GM23338 (cell line): ENCODE results near the gene ACAT2. TPM values are rescaled to one million over a fixed set of nuclear protein-coding genes. Genes with fewer than 3 reads are reported as not detected.
A peak's percentile ranks its signal among the peaks of the same experiment; 100 is the strongest.

ENCODE experiments used
- ATAC-seq: fragments of 200-7000 bp; cut with Tn5 transposase; 3 replicates; pipeline ENCODE4 v1.9.1; 2020
- DNase-seq: peaks from one replicate; pipeline ENCODE4 v3.0.0-alpha.2; 2015; ENCODE audit warnings: low spot score
- H2AFZ ChIP-seq: fragments of 200-600 bp; sonication (generic); 2 replicates; pipeline ENCODE4 v1.8.0; 2016; ENCODE audit warnings: antibody characterized with exemption, mild to moderate bottlenecking, moderate library complexity
- H3F3A ChIP-seq: fragments of 200-600 bp; sonication (generic); replicated peaks from 2 replicates; pipeline ENCODE4 v1.8.0; 2017; ENCODE audit warnings: antibody characterized with exemption, mixed run types, low read depth
- H3K27ac ChIP-seq: fragments of 200-600 bp; sonication (generic); 2 replicates; pipeline ENCODE4 v1.6.1; 2016; ENCODE audit warnings: low read depth
- H3K27me3 ChIP-seq: fragments of 200-600 bp; sonication (generic); 2 replicates; pipeline ENCODE4 v1.8.0; 2016; ENCODE audit warnings: mild to moderate bottlenecking, mixed run types, moderate library complexity; ENCODE audit not compliant: insufficient read depth
- H3K36me3 ChIP-seq: fragments of 200-600 bp; sonication (generic); 2 replicates; pipeline ENCODE4 v1.8.0; 2016; ENCODE audit warnings: mild to moderate bottlenecking; ENCODE audit not compliant: insufficient read depth
- H3K4me1 ChIP-seq: fragments of 200-600 bp; sonication (generic); 2 replicates; pipeline ENCODE4 v1.8.0; 2016; ENCODE audit warnings: mild to moderate bottlenecking, moderate library complexity; ENCODE audit not compliant: insufficient read depth
- H3K4me2 ChIP-seq: fragments of 200-600 bp; sonication (generic); 2 replicates; pipeline ENCODE4 v1.7.1; 2017; ENCODE audit warnings: mixed run types
- H3K4me3 ChIP-seq: fragments of 200-600 bp; sonication (generic); 2 replicates; pipeline ENCODE4 v1.6.1; 2016; ENCODE audit warnings: mixed run types
- H3K79me2 ChIP-seq: fragments of 200-600 bp; sonication (generic); replicated peaks from 2 replicates; pipeline ENCODE4 v1.8.0; 2017; ENCODE audit warnings: mild to moderate bottlenecking; ENCODE audit not compliant: insufficient read depth
- H3K9me2 ChIP-seq: fragments of 200-600 bp; sonication (generic); 2 replicates; pipeline ENCODE4 v1.8.0; 2017; ENCODE audit not compliant: insufficient read depth
- H4K20me1 ChIP-seq: fragments of 200-600 bp; sonication (generic); replicated peaks from 2 replicates; pipeline ENCODE4 v1.8.0; 2017; ENCODE audit warnings: mild to moderate bottlenecking; ENCODE audit not compliant: insufficient read depth
- H3K27ac Mint-ChIP-seq: 2 replicates; pipeline ENCODE4 v1.8.0; 2020; ENCODE audit warnings: inconsistent platforms, mild to moderate bottlenecking, moderate library complexity, mixed read lengths
- H3K27me3 Mint-ChIP-seq: 3 replicates; pipeline ENCODE4 v1.8.0; 2022; ENCODE audit warnings: low read depth, mild to moderate bottlenecking, moderate library complexity, mixed read lengths, inconsistent platforms; ENCODE audit not compliant: insufficient read depth, poor library complexity
- H3K36me3 Mint-ChIP-seq: 3 replicates; pipeline ENCODE4 v1.8.0; 2021; ENCODE audit warnings: low read depth, mild to moderate bottlenecking, inconsistent platforms, moderate library complexity, mixed read lengths
- H3K4me1 Mint-ChIP-seq: 3 replicates; pipeline ENCODE4 v1.8.0; 2020; ENCODE audit warnings: mild to moderate bottlenecking, inconsistent platforms, mixed read lengths
- H3K4me3 Mint-ChIP-seq: 3 replicates; pipeline ENCODE4 v1.8.0; 2021; ENCODE audit warnings: moderate library complexity, mild to moderate bottlenecking, inconsistent platforms, mixed read lengths
- H3K9me3 Mint-ChIP-seq: 3 replicates; pipeline ENCODE4 v1.8.0; 2020; ENCODE audit warnings: moderate library complexity, mild to moderate bottlenecking, inconsistent platforms, mixed read lengths
- CREB1 ChIP-seq: fragments of 250-450 bp; sonication (Bioruptor Pico); IDR thresholded peaks from 2 replicates; pipeline ENCODE4 v1.5.0; 2020; ENCODE audit warnings: low read depth, mild to moderate bottlenecking, moderate library complexity
- EZH2 ChIP-seq: fragments of 200-600 bp; sonication (generic); IDR thresholded peaks from one replicate; pipeline ENCODE4 v1.8.0; 2017; ENCODE audit warnings: antibody characterized with exemption, mild to moderate bottlenecking, low read depth; ENCODE audit not compliant: unreplicated experiment
- EZH2phosphoT487 ChIP-seq: fragments of 200-600 bp; sonication (generic); IDR thresholded peaks from one replicate; pipeline ENCODE4 v1.8.1; 2018; ENCODE audit warnings: antibody characterized with exemption; ENCODE audit not compliant: unreplicated experiment
- JUNB ChIP-seq: IDR thresholded peaks from one replicate; pipeline ENCODE4 v1.6.1; 2016; ENCODE audit warnings: antibody characterized with exemption; ENCODE audit not compliant: unreplicated experiment
- NANOG ChIP-seq: IDR thresholded peaks from 2 replicates; pipeline ENCODE4 v1.6.1; 2016; ENCODE audit warnings: antibody characterized with exemption, borderline replicate concordance
- POLR2AphosphoS5 ChIP-seq: IDR thresholded peaks from 2 replicates; pipeline ENCODE4 v1.6.1; 2016; ENCODE audit warnings: antibody characterized with exemption, low read depth
- REST ChIP-seq: IDR thresholded peaks from one replicate; pipeline ENCODE4 v1.6.1; 2018; ENCODE audit warnings: antibody characterized with exemption; ENCODE audit not compliant: unreplicated experiment
- STAT1 ChIP-seq: IDR thresholded peaks from one replicate; pipeline ENCODE4 v1.6.1; 2016; ENCODE audit warnings: antibody characterized with exemption; ENCODE audit not compliant: unreplicated experiment
- ZNF114 ChIP-seq: fragments of 250-450 bp; sonication (Bioruptor Pico); IDR thresholded peaks from 2 replicates; pipeline ENCODE4 v1.5.0; 2020; ENCODE audit warnings: mild to moderate bottlenecking, moderate library complexity
- ZNF331 ChIP-seq: fragments of 250-450 bp; sonication (Bioruptor Pico); IDR thresholded peaks from 2 replicates; pipeline ENCODE4 v1.5.0; 2020; ENCODE audit warnings: low read depth, mild to moderate bottlenecking, moderate library complexity
- polyA plus RNA-seq: library from polyadenylated mRNA; unstranded; fragments of >200 nt; fragmentation: Nextera tagmentation; extraction: Ambion mirVana; gene quantifications from 2 replicates; pipeline ENCODE4 v1.2.1, GENCODE V29; 2016
- total RNA-seq: library from RNA; depleted of rRNA; stranded (reverse); fragments of >200 nt; shearing (Covaris generic); gene quantifications from 2 replicates; pipeline ENCODE4 v1.2.3, GENCODE V29; 2014
- TF ChIP-seq, protein P1 (sequence below): IDR thresholded peaks from 2 replicates; pipeline ENCODE4 v1.6.1; 2016; ENCODE audit warnings: antibody characterized with exemption
- TF ChIP-seq, protein P2 (sequence below): fragments of 250-450 bp; sonication (Bioruptor Pico); IDR thresholded peaks from 2 replicates; pipeline ENCODE4 v1.5.0; 2020; ENCODE audit warnings: mild to moderate bottlenecking, moderate library complexity
- TF ChIP-seq, protein P3 (sequence below), 2 experiments: fragments of 200-600 bp in 1 of 2; sonication (generic) in 1 of 2; conservative IDR thresholded peaks; 2 replicates each; pipeline versions ENCODE4 v1.5.1 to v1.6.1; 2016 to 2017; ENCODE audit warnings: antibody characterized with exemption in 2 of 2, low read depth in 2 of 2, mild to moderate bottlenecking in 2 of 2, moderate library complexity in 1 of 2

ACAT2 gene
- total and polyA plus RNA-seq, 2 experiments from 2014 or later: 108 to 151 TPM

DNA sequence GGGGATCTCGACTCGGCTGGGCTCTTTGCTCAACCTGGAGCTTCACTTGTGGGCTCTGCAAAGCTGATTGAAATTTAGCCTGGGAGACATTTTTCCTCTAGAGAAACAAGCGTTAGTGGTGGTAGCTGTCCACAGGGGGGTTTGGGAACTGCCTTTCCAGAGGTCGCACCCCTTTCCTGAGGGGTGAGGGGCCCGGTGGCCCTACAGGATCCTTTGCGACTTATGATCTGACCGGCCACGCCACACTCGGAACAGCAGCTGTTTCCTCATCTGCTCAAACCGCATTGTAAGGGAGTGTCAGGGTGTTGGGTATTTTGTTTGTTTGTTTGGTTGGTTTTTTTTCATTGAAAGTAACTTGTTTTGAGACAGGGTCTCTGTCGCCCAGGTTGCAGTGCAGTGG is 59.3 kb downstream of the ACAT2 start:
- H3F3A ChIP-seq: no peaks in the 10 kb centered on the region
- DNase-seq (no peak), ATAC-seq (no peak)
- TF ChIP-seq STAT1 (no peak), EZH2 (no peak), JUNB (no peak), POLR2AphosphoS5 (no peak), NANOG (no peak), ZNF331 (no peak), ZNF114 (CRISPR knock-in tag) (no peak), EZH2phosphoT487 (no peak), REST (no peak), CREB1 (CRISPR knock-in tag) (no peak)
- TF ChIP-seq, protein P1, sequence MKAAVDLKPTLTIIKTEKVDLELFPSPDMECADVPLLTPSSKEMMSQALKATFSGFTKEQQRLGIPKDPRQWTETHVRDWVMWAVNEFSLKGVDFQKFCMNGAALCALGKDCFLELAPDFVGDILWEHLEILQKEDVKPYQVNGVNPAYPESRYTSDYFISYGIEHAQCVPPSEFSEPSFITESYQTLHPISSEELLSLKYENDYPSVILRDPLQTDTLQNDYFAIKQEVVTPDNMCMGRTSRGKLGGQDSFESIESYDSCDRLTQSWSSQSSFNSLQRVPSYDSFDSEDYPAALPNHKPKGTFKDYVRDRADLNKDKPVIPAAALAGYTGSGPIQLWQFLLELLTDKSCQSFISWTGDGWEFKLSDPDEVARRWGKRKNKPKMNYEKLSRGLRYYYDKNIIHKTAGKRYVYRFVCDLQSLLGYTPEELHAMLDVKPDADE: no peak
- TF ChIP-seq, protein P2, sequence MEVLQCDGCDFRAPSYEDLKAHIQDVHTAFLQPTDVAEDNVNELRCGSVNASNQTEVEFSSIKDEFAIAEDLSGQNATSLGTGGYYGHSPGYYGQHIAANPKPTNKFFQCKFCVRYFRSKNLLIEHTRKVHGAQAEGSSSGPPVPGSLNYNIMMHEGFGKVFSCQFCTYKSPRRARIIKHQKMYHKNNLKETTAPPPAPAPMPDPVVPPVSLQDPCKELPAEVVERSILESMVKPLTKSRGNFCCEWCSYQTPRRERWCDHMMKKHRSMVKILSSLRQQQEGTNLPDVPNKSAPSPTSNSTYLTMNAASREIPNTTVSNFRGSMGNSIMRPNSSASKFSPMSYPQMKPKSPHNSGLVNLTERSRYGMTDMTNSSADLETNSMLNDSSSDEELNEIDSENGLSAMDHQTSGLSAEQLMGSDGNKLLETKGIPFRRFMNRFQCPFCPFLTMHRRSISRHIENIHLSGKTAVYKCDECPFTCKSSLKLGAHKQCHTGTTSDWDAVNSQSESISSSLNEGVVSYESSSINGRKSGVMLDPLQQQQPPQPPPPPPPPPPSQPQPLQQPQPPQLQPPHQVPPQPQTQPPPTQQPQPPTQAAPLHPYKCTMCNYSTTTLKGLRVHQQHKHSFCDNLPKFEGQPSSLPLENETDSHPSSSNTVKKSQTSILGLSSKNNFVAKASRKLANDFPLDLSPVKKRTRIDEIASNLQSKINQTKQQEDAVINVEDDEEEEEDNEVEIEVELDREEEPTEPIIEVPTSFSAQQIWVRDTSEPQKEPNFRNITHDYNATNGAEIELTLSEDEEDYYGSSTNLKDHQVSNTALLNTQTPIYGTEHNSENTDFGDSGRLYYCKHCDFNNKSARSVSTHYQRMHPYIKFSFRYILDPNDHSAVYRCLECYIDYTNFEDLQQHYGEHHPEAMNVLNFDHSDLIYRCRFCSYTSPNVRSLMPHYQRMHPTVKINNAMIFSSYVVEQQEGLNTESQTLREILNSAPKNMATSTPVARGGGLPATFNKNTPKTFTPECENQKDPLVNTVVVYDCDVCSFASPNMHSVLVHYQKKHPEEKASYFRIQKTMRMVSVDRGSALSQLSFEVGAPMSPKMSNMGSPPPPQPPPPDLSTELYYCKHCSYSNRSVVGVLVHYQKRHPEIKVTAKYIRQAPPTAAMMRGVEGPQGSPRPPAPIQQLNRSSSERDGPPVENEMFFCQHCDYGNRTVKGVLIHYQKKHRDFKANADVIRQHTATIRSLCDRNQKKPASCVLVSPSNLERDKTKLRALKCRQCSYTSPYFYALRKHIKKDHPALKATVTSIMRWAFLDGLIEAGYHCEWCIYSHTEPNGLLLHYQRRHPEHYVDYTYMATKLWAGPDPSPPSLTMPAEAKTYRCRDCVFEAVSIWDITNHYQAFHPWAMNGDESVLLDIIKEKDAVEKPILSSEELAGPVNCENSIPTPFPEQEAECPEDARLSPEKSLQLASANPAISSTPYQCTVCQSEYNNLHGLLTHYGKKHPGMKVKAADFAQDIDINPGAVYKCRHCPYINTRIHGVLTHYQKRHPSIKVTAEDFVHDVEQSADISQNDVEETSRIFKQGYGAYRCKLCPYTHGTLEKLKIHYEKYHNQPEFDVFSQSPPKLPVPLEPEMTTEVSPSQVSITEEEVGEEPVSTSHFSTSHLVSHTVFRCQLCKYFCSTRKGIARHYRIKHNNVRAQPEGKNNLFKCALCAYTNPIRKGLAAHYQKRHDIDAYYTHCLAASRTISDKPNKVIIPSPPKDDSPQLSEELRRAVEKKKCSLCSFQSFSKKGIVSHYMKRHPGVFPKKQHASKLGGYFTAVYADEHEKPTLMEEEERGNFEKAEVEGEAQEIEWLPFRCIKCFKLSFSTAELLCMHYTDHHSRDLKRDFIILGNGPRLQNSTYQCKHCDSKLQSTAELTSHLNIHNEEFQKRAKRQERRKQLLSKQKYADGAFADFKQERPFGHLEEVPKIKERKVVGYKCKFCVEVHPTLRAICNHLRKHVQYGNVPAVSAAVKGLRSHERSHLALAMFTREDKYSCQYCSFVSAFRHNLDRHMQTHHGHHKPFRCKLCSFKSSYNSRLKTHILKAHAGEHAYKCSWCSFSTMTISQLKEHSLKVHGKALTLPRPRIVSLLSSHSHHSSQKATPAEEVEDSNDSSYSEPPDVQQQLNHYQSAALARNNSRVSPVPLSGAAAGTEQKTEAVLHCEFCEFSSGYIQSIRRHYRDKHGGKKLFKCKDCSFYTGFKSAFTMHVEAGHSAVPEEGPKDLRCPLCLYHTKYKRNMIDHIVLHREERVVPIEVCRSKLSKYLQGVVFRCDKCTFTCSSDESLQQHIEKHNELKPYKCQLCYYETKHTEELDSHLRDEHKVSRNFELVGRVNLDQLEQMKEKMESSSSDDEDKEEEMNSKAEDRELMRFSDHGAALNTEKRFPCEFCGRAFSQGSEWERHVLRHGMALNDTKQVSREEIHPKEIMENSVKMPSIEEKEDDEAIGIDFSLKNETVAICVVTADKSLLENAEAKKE (CRISPR knock-in tag): no peak
- TF ChIP-seq, protein P3, sequence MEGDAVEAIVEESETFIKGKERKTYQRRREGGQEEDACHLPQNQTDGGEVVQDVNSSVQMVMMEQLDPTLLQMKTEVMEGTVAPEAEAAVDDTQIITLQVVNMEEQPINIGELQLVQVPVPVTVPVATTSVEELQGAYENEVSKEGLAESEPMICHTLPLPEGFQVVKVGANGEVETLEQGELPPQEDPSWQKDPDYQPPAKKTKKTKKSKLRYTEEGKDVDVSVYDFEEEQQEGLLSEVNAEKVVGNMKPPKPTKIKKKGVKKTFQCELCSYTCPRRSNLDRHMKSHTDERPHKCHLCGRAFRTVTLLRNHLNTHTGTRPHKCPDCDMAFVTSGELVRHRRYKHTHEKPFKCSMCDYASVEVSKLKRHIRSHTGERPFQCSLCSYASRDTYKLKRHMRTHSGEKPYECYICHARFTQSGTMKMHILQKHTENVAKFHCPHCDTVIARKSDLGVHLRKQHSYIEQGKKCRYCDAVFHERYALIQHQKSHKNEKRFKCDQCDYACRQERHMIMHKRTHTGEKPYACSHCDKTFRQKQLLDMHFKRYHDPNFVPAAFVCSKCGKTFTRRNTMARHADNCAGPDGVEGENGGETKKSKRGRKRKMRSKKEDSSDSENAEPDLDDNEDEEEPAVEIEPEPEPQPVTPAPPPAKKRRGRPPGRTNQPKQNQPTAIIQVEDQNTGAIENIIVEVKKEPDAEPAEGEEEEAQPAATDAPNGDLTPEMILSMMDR (conservative IDR thresholded peaks at IDR 0.05; ENCODE audit: low read depth in 2 of 2): no peak
- H3K36me3 ChIP-seq: no peaks in the 10 kb centered on the region
- no peaks in the 10 kb centered on the region for H3K4me1 ChIP-seq
- Mint-ChIP-seq H3K9me3 (no peaks in the 10 kb centered on the region), H3K36me3 (no peaks in the 10 kb centered on the region; the same call in 2 of the 3 replicates), H3K4me1 (peaks cover 19% of the 10 kb centered on the region), H3K27me3 (peaks cover 17% of the 10 kb centered on the region), H3K27ac (no peak overlapping the region), H3K4me3 (no peak overlapping the region)
- 0 out of 2 replicates have a peak overlapping the region, but pooled peaks have one; percentile 23 for H2AFZ ChIP-seq
- no peaks in the 10 kb centered on the region for H3K79me2 ChIP-seq
- no peaks in the 10 kb centered on the region for H4K20me1 ChIP-seq
- no peaks in the 10 kb centered on the region for H3K27me3 ChIP-seq
- no peak overlapping the region for H3K4me3 ChIP-seq
- no peak overlapping the region for H3K27ac ChIP-seq
- no peaks in the 10 kb centered on the region for H3K9me2 ChIP-seq
- no peak overlapping the region for H3K4me2 ChIP-seq
